ENCODE results near the gene STX1A.

GRCh38 chr7:73682745-73683055, 36.8 kb downstream of the STX1A start:
- TF ChIP-seq CTCF (IDR thresholded peaks at IDR 0.05) (no peak), POLR2A (IDR thresholded peaks at IDR 0.05) (no peak), POLR2AphosphoS5 (IDR thresholded peaks at IDR 0.05) (no peak)
